Activated gamma-delta T cell (primary cell): Measurements from ENCODE around the gene NT5DC1.
"Not testable (repeated sequence)": the region's sequence is repeated elsewhere in the genome, so short reads cannot be mapped to it uniquely, and the experiment has no call there.

Source experiments
- DNase-seq: peaks from one replicate; lab custom pipeline; 2025; lab: John Stamatoyannopoulos, UW

Gene NT5DC1

DNA sequence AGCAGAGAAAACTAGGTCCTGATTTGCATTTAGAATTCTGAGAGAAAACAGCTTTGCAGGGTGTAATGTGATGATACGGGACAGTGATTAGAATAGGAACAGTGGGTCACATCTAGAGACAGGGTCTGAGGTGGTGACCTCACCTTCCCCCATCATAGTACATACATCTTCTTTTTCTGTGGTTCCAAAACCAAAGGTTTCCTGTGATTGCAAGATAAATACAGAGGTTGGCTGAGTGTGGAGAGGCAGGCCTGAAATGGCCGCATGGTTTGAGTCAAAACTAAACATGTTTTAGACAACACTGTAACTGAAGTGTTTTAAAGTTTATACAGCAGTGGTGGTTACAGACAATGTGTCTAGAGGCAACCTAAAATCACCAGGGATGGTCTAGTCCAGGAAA, 10.4 kb upstream of the NT5DC1 start:
- no peak for DNase-seq

GRCh38 chr6:116094041-116094440, 6.6 kb upstream of the NT5DC1 start:
- no peak for DNase-seq

GRCh38 chr6:116096048-116096759, 4.4 kb upstream of the NT5DC1 start:
- not testable (repeated sequence) for DNase-seq

GRCh38 chr6:116096979-116097816, 3.5 kb upstream of the NT5DC1 start:
- DNase-seq = no peak

DNA sequence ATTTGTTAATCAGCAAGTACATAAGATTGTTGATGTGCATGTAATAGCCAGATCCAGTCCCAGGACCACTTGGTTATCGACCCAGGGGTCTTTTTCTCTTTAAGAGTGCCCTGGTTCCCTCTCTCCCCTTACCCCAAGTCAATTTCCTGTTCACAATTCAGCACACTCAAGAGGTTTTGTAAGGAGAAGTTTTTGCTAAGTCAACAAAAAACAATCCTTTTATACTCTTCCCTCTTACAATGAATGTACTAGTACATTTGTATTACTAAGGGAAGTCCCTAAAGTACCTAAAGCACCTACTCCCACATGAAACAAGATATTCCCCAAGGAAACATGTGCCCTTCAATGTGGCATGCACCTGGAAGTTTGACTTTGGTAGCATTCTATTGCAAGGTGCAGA, 1.6 kb upstream of the NT5DC1 start:
- DNase-seq = no peak

- DNase-seq = no peak
Observed at GRCh38 chr6:116101302-116101718, 657 bp downstream of the NT5DC1 start.

DNA sequence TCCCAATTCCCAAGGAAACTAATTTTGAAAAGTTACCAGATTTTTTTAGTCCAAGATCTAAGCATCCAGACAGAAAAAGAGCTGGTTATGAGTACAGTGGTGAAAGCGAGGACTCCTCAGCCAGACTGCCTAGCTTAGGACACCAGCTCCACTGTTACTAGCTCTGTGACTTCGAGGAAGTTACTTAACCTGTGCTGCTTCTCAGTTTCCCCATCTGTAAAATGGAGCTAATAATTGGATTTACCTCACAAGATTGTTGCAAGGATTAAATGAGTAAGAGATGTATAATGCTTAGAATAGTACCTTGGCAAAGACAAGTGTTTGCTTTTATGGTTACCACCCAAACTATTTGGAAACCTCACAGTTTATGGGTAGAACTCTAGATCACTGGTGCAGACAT, 1.1 kb downstream of the NT5DC1 start:
- DNase-seq = no peak

DNA sequence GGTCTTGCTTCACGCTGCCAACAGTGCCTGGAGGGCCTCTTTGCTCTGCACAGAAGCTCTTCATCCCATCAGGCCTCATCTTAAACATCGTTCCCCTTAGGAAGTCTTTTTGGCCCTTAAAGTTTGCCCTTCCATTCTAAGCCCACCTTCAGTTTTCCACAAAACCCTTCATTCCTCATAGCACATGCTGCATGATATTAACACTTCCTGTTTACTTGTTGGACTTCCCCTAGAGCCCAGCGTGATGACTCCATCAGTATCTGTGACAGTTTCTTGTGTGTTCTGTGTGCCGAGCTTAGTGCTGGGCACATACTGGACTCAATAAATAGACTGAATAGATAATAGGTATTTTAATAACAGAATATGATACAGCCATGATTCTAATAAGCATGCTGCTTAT, 2.2 kb downstream of the NT5DC1 start:
- DNase-seq = no peak

DNA sequence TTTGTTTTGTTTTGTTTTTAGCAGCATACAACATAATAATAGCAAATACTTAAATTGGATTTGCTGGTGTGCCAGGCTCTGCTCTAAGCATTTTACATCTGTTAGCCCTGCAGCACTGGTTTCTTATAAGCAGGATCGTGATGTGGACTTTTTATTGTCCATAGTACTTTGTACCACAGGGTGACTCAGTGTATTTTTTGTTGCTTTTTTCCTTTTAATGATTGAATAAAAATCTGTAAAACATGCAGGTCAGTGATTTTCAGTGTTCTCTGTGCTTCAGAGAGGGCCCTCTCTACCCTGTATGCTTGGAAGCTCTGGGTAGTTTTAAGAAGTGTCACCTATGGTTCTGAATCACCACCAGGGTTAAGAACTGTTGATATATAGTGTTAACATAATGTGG, 4.0 kb downstream of the NT5DC1 start:
- DNase-seq = no peak

DNA sequence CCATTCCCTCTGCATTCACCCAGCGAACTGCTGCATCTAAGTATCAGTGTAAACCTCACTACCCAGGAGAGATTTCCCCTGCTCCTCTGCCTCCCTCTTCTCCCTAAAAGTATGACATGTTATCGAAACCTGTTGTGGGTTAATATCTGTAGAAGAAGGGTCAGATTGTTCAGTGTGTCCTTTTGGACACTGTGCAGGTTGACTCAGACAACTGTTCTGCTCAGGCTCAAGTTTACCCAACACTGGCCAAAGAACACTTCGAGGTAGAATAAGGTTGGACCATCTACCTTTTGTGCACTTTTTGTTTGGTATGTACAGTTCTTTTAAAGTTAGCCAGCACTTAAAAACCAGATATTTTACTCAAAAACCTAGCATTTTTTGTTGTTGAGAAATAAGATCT, 4.6 kb downstream of the NT5DC1 start:
- no peak for DNase-seq

DNA sequence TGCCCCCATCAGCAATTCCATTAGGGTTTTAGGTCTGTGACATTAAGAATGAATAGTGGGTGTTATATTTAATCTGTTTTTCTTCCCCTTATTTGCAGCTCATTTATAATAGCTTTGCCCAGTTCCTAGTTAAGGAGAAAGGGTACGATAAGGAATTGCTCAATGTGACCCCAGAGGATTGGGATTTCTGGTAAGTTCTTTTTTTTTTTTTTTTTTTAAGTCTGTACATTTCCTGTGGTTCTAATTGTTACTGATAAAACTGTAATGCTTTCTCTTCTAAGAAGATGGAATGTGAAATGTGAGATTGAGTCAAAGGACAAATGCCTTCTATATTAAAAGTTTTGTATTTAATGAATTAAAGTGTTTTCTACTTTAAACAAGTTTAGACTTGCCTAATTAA, 5.5 kb downstream of the NT5DC1 start:
- no peak for DNase-seq

GRCh38 chr6:116108836-116109235, 8.2 kb downstream of the NT5DC1 start:
- DNase-seq = no peak

DNA sequence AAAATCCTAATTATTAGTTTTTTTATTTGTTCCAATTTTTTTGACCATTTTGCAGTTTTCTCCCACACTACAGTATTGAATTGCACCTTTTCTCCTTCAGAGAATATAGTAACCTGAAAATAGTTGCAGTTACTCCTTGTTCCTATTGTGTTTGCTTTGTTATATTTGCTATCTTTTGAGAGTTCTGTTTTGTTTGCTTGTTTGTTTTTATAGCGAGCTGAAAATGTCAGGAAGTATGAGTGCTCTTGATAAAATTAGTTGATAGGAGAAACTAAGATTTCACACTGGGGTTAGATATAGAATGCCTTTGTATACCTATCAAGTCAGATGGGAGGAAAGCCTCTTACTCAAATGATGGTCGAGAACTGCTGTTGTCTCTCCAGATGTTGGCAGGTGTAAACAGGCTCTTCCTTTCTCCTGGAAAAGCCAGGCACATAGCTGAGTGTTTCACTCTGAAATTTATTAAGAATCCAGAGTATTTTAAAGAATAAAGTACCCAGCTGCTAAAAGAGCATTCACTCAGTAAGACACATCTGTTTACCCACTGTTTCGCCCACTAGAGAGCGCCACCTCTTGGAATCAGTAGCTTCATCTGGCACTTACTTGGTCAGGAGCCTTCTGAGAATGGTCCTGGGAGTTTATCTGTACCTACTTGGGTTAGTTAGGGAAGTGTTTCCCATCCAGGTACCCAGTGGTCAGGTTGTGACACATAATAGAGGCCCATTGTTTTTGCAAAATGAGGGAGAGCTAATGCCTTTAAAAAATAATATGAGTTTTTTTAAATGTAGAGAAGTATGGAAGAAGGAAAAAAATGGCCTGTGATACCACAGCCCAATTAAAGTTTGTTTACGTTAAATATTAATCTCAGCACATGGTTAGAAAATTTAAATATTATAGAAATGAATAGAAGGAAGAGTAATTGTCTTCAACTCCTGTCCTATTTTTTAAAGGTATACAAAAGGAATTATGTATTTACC, 11.2 kb downstream of the NT5DC1 start:
- DNase-seq = no peak

- no peak for DNase-seq
Observed at GRCh38 chr6:116113386-116113785, 12.7 kb downstream of the NT5DC1 start.

GRCh38 chr6:116115781-116116180, 15.1 kb downstream of the NT5DC1 start:
- no peak for DNase-seq

GRCh38 chr6:116118608-116119007, 18.0 kb downstream of the NT5DC1 start:
- no peak for DNase-seq

- no peak for DNase-seq
Observed at GRCh38 chr6:116120430-116120829, 19.8 kb downstream of the NT5DC1 start.

- DNase-seq = no peak
Observed at GRCh38 chr6:116126032-116126431, 25.4 kb downstream of the NT5DC1 start, which contains the start of gene COL10A1. TSS of gene COL10A1 (minus strand) at chr6:116126132. CDS start at chr6:116125492, 640 bp downstream.

DNA sequence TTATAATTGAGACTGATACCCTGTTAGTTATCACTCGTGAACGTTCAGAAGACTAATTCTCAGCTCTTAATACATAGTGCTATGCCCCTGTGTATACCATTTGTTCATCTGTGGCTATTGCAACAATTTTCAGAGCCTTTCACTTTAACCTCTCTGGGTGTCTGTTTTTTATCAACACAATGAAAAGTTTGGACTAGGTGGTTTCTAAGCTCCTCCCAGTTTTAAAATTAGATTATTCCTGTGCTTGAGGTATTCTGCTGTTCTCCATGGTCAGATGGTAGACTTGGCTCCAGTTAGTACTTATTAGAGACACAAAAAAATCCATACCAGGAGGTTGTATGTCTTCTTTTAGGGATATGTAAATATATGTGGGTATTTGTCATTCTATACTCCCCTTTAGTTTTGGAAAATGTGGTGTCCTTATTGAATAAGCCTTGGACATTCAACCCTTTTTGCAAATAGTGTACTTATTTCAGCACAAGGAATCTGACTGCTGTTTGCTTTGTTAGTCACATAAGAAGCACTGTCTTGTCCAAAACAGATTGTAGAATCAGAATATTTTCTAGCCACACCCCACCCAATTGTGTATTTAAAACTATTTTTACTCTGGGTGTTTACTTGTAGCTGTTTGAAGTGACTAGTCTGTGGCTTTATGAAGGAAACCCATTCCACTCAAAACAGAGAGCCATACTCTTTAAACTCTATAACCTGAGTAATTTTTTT, 27.3 kb downstream of the NT5DC1 start:
- DNase-seq = no peak

- no peak for DNase-seq
Observed at GRCh38 chr6:116133453-116133852, 32.8 kb downstream of the NT5DC1 start.

GRCh38 chr6:116136373-116136772, 35.7 kb downstream of the NT5DC1 start:
- DNase-seq = no peak
